Trophoblast cell (in vitro differentiated cells and primary cell): ENCODE results near the gene FOXP3.
A peak's percentile ranks its signal among the peaks of the same experiment; 100 is the strongest.
"Not testable (repeated sequence)": the region's sequence is repeated elsewhere in the genome, so short reads cannot be mapped to it uniquely, and the experiment has no call there.

Source experiments
- DNase-seq, 2 donors: peaks; one replicate each; pipeline ENCODE4 v3.0.0-alpha.2; 2016
- H2AFZ ChIP-seq: 2 replicates; pipeline ENCODE4 v1.6.1; 2013; ENCODE audit warnings: low read length, moderate library complexity, mild to moderate bottlenecking; ENCODE audit not compliant: insufficient read depth, poor library complexity
- H2AK5ac ChIP-seq: 2 replicates; pipeline ENCODE4 v1.6.1; 2013; ENCODE audit warnings: mild to moderate bottlenecking, low read length
- H2BK120ac ChIP-seq: 2 replicates; pipeline ENCODE4 v1.6.1; 2013; ENCODE audit warnings: low read length, mild to moderate bottlenecking, moderate library complexity; ENCODE audit not compliant: insufficient read depth, poor library complexity
- H2BK12ac ChIP-seq: 2 replicates; pipeline ENCODE4 v1.6.1; 2013; ENCODE audit warnings: mild to moderate bottlenecking, low read length, moderate library complexity
- H2BK5ac ChIP-seq: 2 replicates; pipeline ENCODE4 v1.6.1; 2013; ENCODE audit warnings: low read length, low read depth, moderate library complexity, mild to moderate bottlenecking; ENCODE audit not compliant: poor library complexity
- H3K14ac ChIP-seq: 2 replicates; pipeline ENCODE4 v1.6.1; 2013; ENCODE audit warnings: mild to moderate bottlenecking, low read length
- H3K18ac ChIP-seq: 2 replicates; pipeline ENCODE4 v1.6.1; 2013; ENCODE audit warnings: mild to moderate bottlenecking, low read length
- H3K23ac ChIP-seq: 2 replicates; pipeline ENCODE4 v1.6.1; 2013; ENCODE audit warnings: low read length
- H3K27ac ChIP-seq: 2 replicates; pipeline ENCODE4 v1.5.1; 2013; ENCODE audit warnings: low read depth, mild to moderate bottlenecking, inconsistent platforms, low read length, moderate library complexity
- H3K27me3 ChIP-seq: 2 replicates; pipeline ENCODE4 v1.6.1; 2013; ENCODE audit warnings: inconsistent platforms, mild to moderate bottlenecking, low read length, moderate library complexity; ENCODE audit not compliant: insufficient read depth
- H3K36me3 ChIP-seq, 2 experiments: 1 replicate in 1 of 2; 2 replicates in 1 of 2; pipeline ENCODE4 v1.6.1; 2013; ENCODE audit warnings: low read length in 2 of 2, mild to moderate bottlenecking in 2 of 2, moderate library complexity in 1 of 2; ENCODE audit not compliant: insufficient read depth in 2 of 2, control insufficient read depth in 1 of 2
- H3K4ac ChIP-seq: 2 replicates; pipeline ENCODE4 v1.6.1; 2013; ENCODE audit warnings: low read depth, mild to moderate bottlenecking, low read length, moderate library complexity
- H3K4me1 ChIP-seq, 2 experiments: 1 replicate in 1 of 2; 2 replicates in 1 of 2; pipeline ENCODE4 v1.6.1; 2013; ENCODE audit warnings: low read length in 2 of 2, mild to moderate bottlenecking in 2 of 2, moderate library complexity in 1 of 2; ENCODE audit not compliant: insufficient read depth in 2 of 2, control insufficient read depth in 1 of 2
- H3K4me2 ChIP-seq: 2 replicates; pipeline ENCODE4 v1.6.1; 2013; ENCODE audit warnings: inconsistent platforms, mild to moderate bottlenecking, low read length, moderate library complexity
- H3K4me3 ChIP-seq: 2 replicates; pipeline ENCODE4 v1.5.1; 2013; ENCODE audit warnings: mild to moderate bottlenecking, low read depth, low read length, inconsistent platforms
- H3K79me1 ChIP-seq: one replicate; pipeline ENCODE4 v1.6.1; 2013; ENCODE audit warnings: low read length
- H3K79me2 ChIP-seq: 2 replicates; pipeline ENCODE4 v1.6.1; 2013; ENCODE audit warnings: low read length, mild to moderate bottlenecking; ENCODE audit not compliant: control insufficient read depth, insufficient read depth, poor library complexity
- H3K9ac ChIP-seq: 2 replicates; pipeline ENCODE4 v1.6.1; 2013; ENCODE audit warnings: mild to moderate bottlenecking, low read length
- H3K9me3 ChIP-seq: 2 replicates; pipeline ENCODE4 v1.6.1; 2013; ENCODE audit warnings: low read depth, mild to moderate bottlenecking, control low read depth, inconsistent platforms, low read length; ENCODE audit not compliant: insufficient read depth
- H4K12ac ChIP-seq: 2 replicates; pipeline ENCODE4 v1.6.1; 2013; ENCODE audit warnings: low read depth, mild to moderate bottlenecking, low read length, moderate library complexity
- H4K8ac ChIP-seq: 2 replicates; pipeline ENCODE4 v1.6.1; 2013; ENCODE audit warnings: low read depth, mild to moderate bottlenecking, low read length, moderate library complexity
- H4K91ac ChIP-seq: one replicate; pipeline ENCODE4 v1.6.1; 2013; ENCODE audit warnings: low read depth, mild to moderate bottlenecking, low read length, moderate library complexity
- WGBS: extraction: QIAGEN DNeasy Blood & Tissue Kit; methylation state at CpG from one replicate; pipeline ENCODE4 v1.1.7; 2013; ENCODE audit warnings: missing lambda C conversion rate; ENCODE audit not compliant: insufficient read length, insufficient coverage; ENCODE audit errors: extremely low coverage; 5-methylcytosine and 5-hydroxymethylcytosine counted together

Gene FOXP3

GRCh38 chrX:49308604-49309269 lies 44.2 kb upstream of the FOXP3 start:
- peak overlapping the region; percentile 85 for H2AK5ac ChIP-seq

DNA sequence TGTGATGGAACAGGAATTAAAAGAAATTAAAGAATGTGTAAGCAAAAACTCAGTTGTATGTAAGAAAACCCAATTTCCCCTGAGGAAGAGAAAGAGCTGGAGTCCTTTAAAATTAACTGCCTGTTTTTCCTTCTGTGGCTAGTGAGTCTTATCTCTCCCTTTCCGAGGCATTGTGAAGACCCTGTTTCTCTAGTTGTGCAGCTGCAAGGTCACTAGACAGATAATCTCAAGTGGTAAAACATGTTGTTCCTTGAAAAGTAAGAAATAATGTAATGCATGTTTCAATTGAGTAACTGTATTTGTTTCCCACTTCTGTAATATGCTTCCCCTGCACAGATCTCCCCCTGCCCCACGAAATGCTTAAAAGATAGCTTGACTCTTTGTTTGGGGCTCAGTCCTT lies 43.3 kb upstream of the FOXP3 start:
- not testable (repeated sequence) for H3K36me3 ChIP-seq, DNase-seq, H3K27me3 ChIP-seq, H4K12ac ChIP-seq, H3K4me1 ChIP-seq, H3K79me2 ChIP-seq, H4K8ac ChIP-seq, H3K27ac ChIP-seq, H3K4me2 ChIP-seq, H2AFZ ChIP-seq, H3K9me3 ChIP-seq, H2BK120ac ChIP-seq, H3K18ac ChIP-seq, H3K23ac ChIP-seq, H2BK5ac ChIP-seq, H3K4ac ChIP-seq, H2AK5ac ChIP-seq, H3K4me3 ChIP-seq, H2BK12ac ChIP-seq, H3K79me1 ChIP-seq, H4K91ac ChIP-seq, H3K14ac ChIP-seq, H3K9ac ChIP-seq
- WGBS = no CpG with 5 or more reads among the region's 2 CpGs

More at GRCh38 chrX:49308604-49309269, 44.2 kb upstream of the FOXP3 start:
- Histone ChIP-seq H4K91ac (peak overlapping the region; percentile 93), H3K9me3 (no peaks in the 10 kb centered on the region), H3K18ac (peak overlapping the region; percentile 82), H3K4me1 (peaks cover 6 to 10% of the 10 kb centered on the region in 2 experiments), H2BK12ac (peak overlapping the region; percentile 94), H3K27ac (peak overlapping the region; percentile 85), H3K36me3 (no peaks in the 10 kb centered on the region), H3K27me3 (no peaks in the 10 kb centered on the region), H4K8ac (peak overlapping the region; percentile 92), H3K79me1 (peaks cover 7% of the 10 kb centered on the region), H3K14ac (peak overlapping the region; percentile 94), H4K12ac (peak overlapping the region; percentile 72), H2AFZ (peak overlapping the region; percentile 88), H3K4me2 (no peak overlapping the region), H2BK5ac (peak overlapping the region; percentile 87), H3K9ac (no peak overlapping the region), H2BK120ac (peak overlapping the region; percentile 87), H3K4me3 (no peak overlapping the region), H3K4ac (peak overlapping the region; percentile 58), H3K23ac (no peak overlapping the region), H3K79me2 (peaks cover 3% of the 10 kb centered on the region)
- WGBS = no CpG with 5 or more reads among the region's 15 CpGs
- no peak for DNase-seq

- Histone ChIP-seq H3K79me1 (no peaks in the 10 kb centered on the region), H3K4me3 (no peak within 1 kb of the TSS), H3K79me2 (no peaks in the 10 kb centered on the region), H3K18ac (no peak within 1 kb of the TSS), H3K4me2 (no peak within 1 kb of the TSS), H3K14ac (no peak within 1 kb of the TSS), H4K91ac (no peak within 1 kb of the TSS), H2BK5ac (no peak within 1 kb of the TSS), H2AFZ (no peak within 1 kb of the TSS), H3K36me3 (no peaks in the 10 kb centered on the region), H3K9ac (no peak within 1 kb of the TSS), H2BK12ac (no peak within 1 kb of the TSS), H4K12ac (no peak within 1 kb of the TSS), H3K9me3 (no peaks in the 10 kb centered on the region), H3K27ac (no peak within 1 kb of the TSS), H2AK5ac (no peak within 1 kb of the TSS), H2BK120ac (no peak within 1 kb of the TSS), H3K23ac (no peak within 1 kb of the TSS), H3K27me3 (no peaks in the 10 kb centered on the region), H3K4me1 (no peaks in the 10 kb centered on the region), H3K4ac (no peak within 1 kb of the TSS), H4K8ac (no peak within 1 kb of the TSS)
- DNase-seq = no peak
- no CpG with 5 or more reads among the region's 15 CpGs for WGBS
Observed at GRCh38 chrX:49303346-49303745, 38.8 kb upstream of the FOXP3 start, which contains the start of gene GAGE10. TSS of gene GAGE10 (plus strand) at chrX:49303646. CDS start at chrX:49304860, 1,214 bp downstream.

DNA sequence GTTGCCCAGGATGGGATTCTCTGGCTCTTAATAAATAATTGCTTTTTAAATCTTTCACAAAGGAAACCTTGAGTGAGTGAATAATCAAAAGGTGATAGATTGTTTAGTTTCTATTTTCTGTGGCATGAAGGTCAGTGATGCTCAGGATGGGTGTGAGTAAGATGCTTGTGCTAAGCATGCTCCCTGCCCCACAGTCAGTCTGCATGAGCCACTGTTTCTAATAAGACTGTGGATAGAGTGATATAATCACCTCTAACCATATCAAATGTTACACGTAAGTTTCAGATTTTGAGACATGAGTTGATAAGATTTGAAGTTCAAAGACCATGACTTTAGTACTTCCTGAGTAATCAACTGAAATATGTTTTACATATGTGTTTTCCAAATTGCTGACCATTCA lies 36.2 kb upstream of the FOXP3 start:
- WGBS = no CpG with 5 or more reads among the region's 1 CpG
- Histone ChIP-seq H3K27me3 (no peaks in the 10 kb centered on the region), H3K4me1 (no peaks in the 10 kb centered on the region), H4K8ac (no peak overlapping the region), H2BK120ac (no peak overlapping the region), H3K14ac (no peak overlapping the region), H3K4me3 (no peak overlapping the region), H3K4ac (no peak overlapping the region), H3K79me1 (no peaks in the 10 kb centered on the region), H3K9ac (no peak overlapping the region), H2BK12ac (no peak overlapping the region), H3K18ac (no peak overlapping the region), H2AK5ac (no peak overlapping the region), H3K23ac (no peak overlapping the region), H3K79me2 (no peaks in the 10 kb centered on the region), H3K27ac (no peak overlapping the region), H3K9me3 (no peaks in the 10 kb centered on the region), H4K12ac (no peak overlapping the region), H2AFZ (no peak overlapping the region), H3K4me2 (no peak overlapping the region), H3K36me3 (no peaks in the 10 kb centered on the region), H2BK5ac (no peak overlapping the region), H4K91ac (no peak overlapping the region)
- DNase-seq = no peak
